ENCODE data around the gene KMT2C. TPM values are rescaled to one million over a fixed set of nuclear protein-coding genes. Genes with fewer than 3 reads are reported as not detected.
"Not testable (repeated sequence)": the region's sequence is repeated elsewhere in the genome, so short reads cannot be mapped to it uniquely, and the experiment has no call there.

KMT2C gene
- polyA plus RNA-seq, 1 donor: 34.0 TPM

- DNase-seq (ENCODE audit: low read depth): no peak
These were observed 122.6 kb downstream of the KMT2C start for GRCh38 chr7:152313217-152313616.

- DNase-seq (ENCODE audit: low read depth): no peak
These were observed 123.5 kb downstream of the KMT2C start for GRCh38 chr7:152312316-152312715.

- DNase-seq (ENCODE audit: low read depth): no peak
These were observed 127.9 kb downstream of the KMT2C start for GRCh38 chr7:152307902-152308301.

DNA sequence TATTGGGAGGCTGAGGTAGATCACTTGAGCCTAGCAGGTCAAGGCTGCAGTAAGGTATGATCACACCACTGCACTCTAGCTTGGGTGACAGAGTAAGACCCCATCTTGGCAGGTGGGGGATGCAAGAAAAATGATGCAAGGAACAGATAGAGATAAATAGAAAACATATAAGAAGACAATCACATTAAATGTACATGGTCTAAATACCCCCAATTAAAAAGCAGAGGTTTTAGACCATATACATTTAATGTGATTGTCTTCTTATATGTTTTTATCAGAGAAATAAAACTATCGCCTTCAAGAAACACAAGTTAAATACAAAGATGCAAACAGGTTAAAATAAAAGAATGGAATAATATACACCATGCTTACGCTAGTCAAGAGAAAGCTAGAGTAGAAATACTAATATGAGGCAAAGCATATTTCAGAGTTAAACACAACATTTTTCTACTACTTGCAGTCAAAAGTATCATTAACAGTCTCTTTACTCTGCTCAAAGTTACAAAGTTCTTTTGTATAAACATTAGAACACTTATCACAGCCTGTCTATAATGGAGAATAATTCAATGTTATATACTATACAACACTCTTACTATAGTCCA lies 136.2 kb downstream of the KMT2C start:
- not testable (repeated sequence) for DNase-seq (ENCODE audit: low read depth)

DNA sequence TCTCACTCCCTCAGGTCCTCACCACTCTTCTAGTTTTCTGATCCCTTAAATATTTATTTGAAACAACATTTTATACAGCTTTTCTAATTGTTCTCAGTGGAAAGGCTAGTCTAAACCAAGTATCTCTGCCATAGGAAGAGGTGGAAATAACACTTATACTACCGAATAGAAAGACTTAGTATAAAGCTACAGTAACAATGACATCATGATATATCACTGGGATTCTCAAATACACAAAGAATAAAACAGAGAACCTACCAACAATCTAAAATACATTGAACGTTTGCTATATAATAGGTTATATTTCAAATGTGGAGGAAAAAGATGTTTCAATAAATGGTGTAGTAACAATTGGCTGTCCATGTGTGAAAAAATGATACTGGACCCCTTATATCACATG lies 142.9 kb downstream of the KMT2C start:
- DNase-seq (ENCODE audit: low read depth): no peak

- not testable (repeated sequence) for DNase-seq (ENCODE audit: low read depth)
These were observed 148.8 kb downstream of the KMT2C start for GRCh38 chr7:152286972-152287371.

GRCh38 chr7:152286219-152286618 lies 149.6 kb downstream of the KMT2C start:
- DNase-seq (ENCODE audit: low read depth): not testable (repeated sequence)

- DNase-seq (ENCODE audit: low read depth): not testable (repeated sequence)
These were observed 150.8 kb downstream of the KMT2C start for GRCh38 chr7:152284998-152285397.

GRCh38 chr7:152277687-152278086 lies 158.1 kb downstream of the KMT2C start:
- DNase-seq (ENCODE audit: low read depth): not testable (repeated sequence)

- DNase-seq (ENCODE audit: low read depth): not testable (repeated sequence)
These were observed 165.4 kb downstream of the KMT2C start for GRCh38 chr7:152270427-152270826.

DNA sequence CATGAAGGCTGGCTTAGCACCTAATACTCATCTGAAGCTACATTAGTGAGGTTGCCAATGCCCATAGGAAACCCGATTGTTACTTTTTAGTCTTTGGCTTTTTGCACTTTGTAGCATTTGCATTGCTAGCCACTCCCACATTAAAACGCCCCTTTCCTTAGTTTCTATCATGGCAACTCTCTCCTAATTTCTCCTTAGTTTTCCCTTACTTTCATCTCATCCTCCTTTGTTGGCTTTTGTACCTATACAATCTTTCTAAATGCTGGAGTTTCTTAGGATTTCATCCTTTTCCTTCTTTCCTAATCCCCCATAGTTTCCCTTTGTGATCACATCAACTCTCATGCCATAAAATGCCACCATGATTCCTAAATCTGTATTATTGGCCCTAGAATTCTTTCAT lies 168.9 kb downstream of the KMT2C start:
- not testable (repeated sequence) for DNase-seq (ENCODE audit: low read depth)

- DNase-seq (ENCODE audit: low read depth): not testable (repeated sequence)
These were observed 170.9 kb downstream of the KMT2C start for GRCh38 chr7:152264915-152265314.

- not testable (repeated sequence) for DNase-seq (ENCODE audit: low read depth)
These were observed 173.7 kb downstream of the KMT2C start for GRCh38 chr7:152262146-152262545.

GRCh38 chr7:152259645-152260044 lies 176.2 kb downstream of the KMT2C start:
- not testable (repeated sequence) for DNase-seq (ENCODE audit: low read depth)

- DNase-seq (ENCODE audit: low read depth): not testable (repeated sequence)
These were observed 188.0 kb downstream of the KMT2C start for GRCh38 chr7:152247851-152248250.

DNA sequence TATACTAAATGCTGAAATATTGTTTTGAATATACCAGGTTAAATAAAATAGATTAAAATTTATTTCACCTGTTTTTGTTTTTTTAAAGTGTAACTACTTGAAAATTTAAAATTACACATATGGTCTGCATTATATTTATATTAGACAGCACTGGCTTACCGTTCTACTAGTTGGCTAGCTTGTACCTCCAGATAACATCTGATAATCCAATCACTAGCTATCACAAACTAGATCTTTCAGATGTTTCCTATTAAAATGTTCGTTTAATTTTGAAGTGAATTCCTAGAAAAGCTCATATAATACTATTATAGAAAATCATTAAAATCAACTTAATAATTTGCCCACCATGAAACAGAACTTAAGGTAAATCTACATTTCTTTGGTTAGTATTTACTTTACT lies 190.4 kb downstream of the KMT2C start:
- not testable (repeated sequence) for DNase-seq (ENCODE audit: low read depth)

- not testable (repeated sequence) for DNase-seq (ENCODE audit: low read depth)
These were observed 192.3 kb downstream of the KMT2C start for GRCh38 chr7:152243464-152243863.

DNA sequence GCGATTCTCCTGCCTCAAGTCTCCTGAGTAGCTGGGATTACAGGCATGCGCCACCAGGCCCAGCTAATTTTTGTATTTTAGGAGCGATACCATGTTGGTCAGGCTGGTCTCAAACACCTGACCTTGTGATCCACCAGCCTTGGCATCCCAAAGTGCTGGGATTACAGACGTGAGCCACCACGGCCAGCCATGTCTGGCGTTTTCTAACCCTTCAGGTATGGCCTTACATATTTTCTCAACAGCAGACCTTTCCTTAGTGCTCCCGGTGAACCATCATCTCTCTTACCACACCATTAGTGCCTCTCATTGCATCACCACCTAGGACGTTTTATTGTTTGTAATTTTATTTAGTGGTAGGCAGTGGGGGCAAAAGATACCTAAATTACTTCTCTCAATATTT lies 194.5 kb downstream of the KMT2C start:
- not testable (repeated sequence) for DNase-seq (ENCODE audit: low read depth)

GRCh38 chr7:152236306-152236705 lies 199.5 kb downstream of the KMT2C start:
- DNase-seq (ENCODE audit: low read depth): not testable (repeated sequence)

DNA sequence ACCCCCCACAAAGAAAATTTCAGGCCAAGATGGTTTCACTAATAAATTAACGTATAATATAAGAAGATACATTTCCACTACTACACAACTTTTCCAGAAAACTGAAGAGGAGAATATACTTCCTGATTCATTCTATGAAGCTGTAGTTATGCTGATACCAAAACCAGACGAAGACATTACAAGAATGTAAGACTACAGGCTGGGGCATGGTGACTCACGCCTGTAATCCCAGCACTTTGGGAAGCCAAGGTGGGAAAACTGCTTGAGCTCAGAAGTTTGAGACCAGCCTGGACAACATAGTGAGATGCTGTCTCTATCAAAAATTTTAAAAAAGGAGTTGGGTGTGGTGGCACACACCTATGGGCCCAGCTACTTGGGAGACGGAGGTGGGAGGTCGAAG lies 201.4 kb downstream of the KMT2C start:
- DNase-seq (ENCODE audit: low read depth): not testable (repeated sequence)

DNA sequence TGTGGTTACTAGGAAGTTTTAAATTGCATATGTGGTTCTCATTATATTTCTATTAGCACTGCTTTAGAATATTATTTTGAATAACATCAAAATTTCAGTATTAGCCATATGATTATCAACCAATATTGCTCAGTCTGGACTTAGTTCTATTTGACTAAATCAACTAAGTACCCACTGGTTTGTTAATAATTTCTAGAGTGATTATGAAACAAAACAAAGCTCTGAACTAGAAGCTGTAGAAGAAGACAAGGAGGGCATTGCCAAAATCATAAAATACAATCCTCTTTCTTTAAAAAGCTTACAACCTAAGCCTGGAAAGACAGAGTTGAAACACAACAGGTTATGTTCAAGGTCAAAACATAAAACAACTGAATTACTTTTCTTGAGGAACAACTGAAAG lies 204.7 kb downstream of the KMT2C start:
- no peak for DNase-seq (ENCODE audit: low read depth)

DNA sequence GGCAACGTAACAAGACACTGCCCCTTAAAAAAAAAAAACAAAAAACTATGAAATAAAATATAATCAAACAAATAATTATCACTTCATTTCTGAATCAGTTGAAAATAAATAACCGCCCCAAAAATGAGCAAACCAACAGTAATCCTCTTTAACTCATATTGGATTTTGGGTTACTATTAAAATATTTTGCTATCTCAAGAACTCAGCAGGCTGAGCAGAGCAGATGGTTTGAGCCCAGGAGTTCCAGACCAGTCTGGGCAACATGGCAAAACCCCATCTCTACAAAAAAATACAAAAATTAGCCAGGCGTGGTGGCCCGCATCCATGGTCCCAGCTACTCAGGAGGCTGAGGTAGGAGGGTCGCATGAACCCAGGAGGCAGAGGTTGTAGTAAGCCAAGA lies 216.2 kb downstream of the KMT2C start:
- not testable (repeated sequence) for DNase-seq (ENCODE audit: low read depth)

- DNase-seq (ENCODE audit: low read depth): not testable (repeated sequence)
These were observed 227.0 kb downstream of the KMT2C start for GRCh38 chr7:152208766-152209165.

GRCh38 chr7:152204417-152204816 lies 231.4 kb downstream of the KMT2C start:
- DNase-seq (ENCODE audit: low read depth): not testable (repeated sequence)

All from forelimb muscle (tissue), 1 donor.